Spleen (tissue), 11 donors: ENCODE results near the gene LMF2. TPM values are rescaled to one million over a fixed set of nuclear protein-coding genes. Genes with fewer than 3 reads are reported as not detected.

Experiments
- DNase-seq: peaks from one replicate; pipeline ENCODE4 v3.0.0-alpha.2; 2020
- H3K27ac ChIP-seq, 8 donors: fragments of 200-600 bp; sonication (generic) in 7 of 8; 1 replicate in 4 of 8; 2 replicates in 4 of 8; pipeline versions ENCODE4 v1.5.0 to v1.8.0; 2016 to 2021; ENCODE audit warnings: inconsistent platforms in 4 of 8, mild to moderate bottlenecking in 4 of 8, moderate library complexity in 1 of 8
- H3K27me3 ChIP-seq, 7 donors: fragments of 200-600 bp; sonication (generic) in 6 of 7; replicated peaks in 1 of 7; 1 replicate in 4 of 7; 2 replicates in 3 of 7; pipeline versions ENCODE4 v1.5.0 to v1.8.0; 2016 to 2021; ENCODE audit warnings: inconsistent platforms in 3 of 7, mild to moderate bottlenecking in 1 of 7
- H3K36me3 ChIP-seq, 6 donors: fragments of 200-600 bp; sonication (generic) in 5 of 6; 1 replicate in 4 of 6; 2 replicates in 2 of 6; pipeline versions ENCODE4 v1.5.0 to v1.8.0; 2016 to 2021; ENCODE audit warnings: inconsistent platforms in 2 of 6
- H3K4me1 ChIP-seq, 6 donors: fragments of 200-600 bp; sonication (generic) in 5 of 6; 1 replicate in 3 of 6; 2 replicates in 3 of 6; pipeline versions ENCODE4 v1.5.0 to v1.8.0; 2016 to 2021; ENCODE audit warnings: inconsistent platforms in 3 of 6
- H3K4me3 ChIP-seq, 8 donors: fragments of 200-600 bp; sonication (generic) in 7 of 8; 1 replicate in 4 of 8; 2 replicates in 4 of 8; pipeline versions ENCODE4 v1.5.0 to v1.8.0; 2016 to 2021; ENCODE audit warnings: inconsistent platforms in 4 of 8, mild to moderate bottlenecking in 4 of 8, moderate library complexity in 2 of 8
- H3K9me3 ChIP-seq, 8 donors: fragments of 200-600 bp; sonication (generic) in 7 of 8; 1 replicate in 4 of 8; 2 replicates in 4 of 8; pipeline versions ENCODE4 v1.5.0 to v1.8.0; 2016 to 2021; ENCODE audit warnings: inconsistent platforms in 4 of 8
- CTCF ChIP-seq, 11 experiments: fragments of 200-600 bp in 7 of 11; fragments of 450-650 bp in 4 of 11; sonication (generic) in 4 of 11; IDR thresholded peaks in 8 of 11; conservative IDR thresholded peaks in 3 of 11; 1 replicate in 7 of 11; 2 replicates in 4 of 11; pipeline versions ENCODE4 v1.4.0 to v1.8.0; 2016 to 2021; ENCODE audit warnings: antibody characterized with exemption in 11 of 11, inconsistent platforms in 4 of 11, mild to moderate bottlenecking in 1 of 11
- POLR2A ChIP-seq, 3 donors: fragments of 450-650 bp; IDR thresholded peaks; one replicate each; pipeline ENCODE4 v1.5.1; 2017; ENCODE audit warnings: antibody characterized with exemption in 3 of 3, mild to moderate bottlenecking in 1 of 3
- POLR2AphosphoS5 ChIP-seq, 3 donors: sonication (generic); formaldehyde crosslinking; IDR thresholded peaks; one replicate each; pipeline ENCODE4 v1.5.1; 2017; ENCODE audit warnings: antibody characterized with exemption in 3 of 3
- WGBS, 5 donors: extraction: QIAGEN DNeasy Blood & Tissue Kit in 3 of 5; methylation state at CpG; one replicate each; pipeline versions ENCODE4 v1.1.5 to v1.1.7; 2013 to 2018; 5-methylcytosine and 5-hydroxymethylcytosine counted together
- intact Hi-C: fragments of 100-400 bp; cut with DNase I; formaldehyde crosslinking; loops from one replicate; pipeline ENCODE4 v1.15.0; 2023; ENCODE audit warnings: low total_unique reads
- polyA plus RNA-seq, 3 donors: library from polyadenylated mRNA; stranded (reverse); fragments of 200-250 nt; gene quantifications; one replicate each; pipeline ENCODE4 v1.2.1, GENCODE V29; 2013
- total RNA-seq, 7 donors: library from RNA; depleted of rRNA in 3 of 7; stranded (reverse); fragments of >200 nt in 3 of 7; fragmentation: NEBNext Ultra II Directional in 4 of 7; extraction: Animal tissue kit (Norgen Biotek cat#: 25700) in 4 of 7; gene quantifications; one replicate each; pipeline versions ENCODE4 v1.1.0 to v1.2.1, GENCODE V29; 2016 to 2021
- donor health status: healthy with polysubstance abuse.
- donor health status: DM: no; HTN: no; CAD: no; lungs with moderate emphysema.
- donor health status: DM: no; HTN: no; CAD: no.
- donor health status: Bipolar disorder and iron deficiency.
- donor health status: healthy.
- donor health status: DM: no; HTN: no; CAD: no.
- donor health status: DM: yes; HTN: yes; CAD: no.

The LMF2 gene
- total and polyA plus RNA-seq, 10 donors, result 36.6 to 81.1 (median 70.0) TPM

- no peak for TF ChIP-seq POLR2A (IDR thresholded peaks at IDR 0.05)
- no peak for TF ChIP-seq CTCF (IDR thresholded peaks at IDR 0.05 in 8 of 11, conservative IDR thresholded peaks at IDR 0.05 in 3 of 11)
- intact Hi-C loops, result no loop called here
- H3K4me3 ChIP-seq, result no peak overlapping the region
- WGBS, 5 donors, result 76 to 97% (median 93%) methylated on average over 7 to 8 of the region's 8 CpGs
- DNase-seq, result no peak
- no peaks in the 10 kb centered on the region for H3K9me3 ChIP-seq
- H3K27ac ChIP-seq, result no peak overlapping the region
- H3K27me3 ChIP-seq, result no peaks in the 10 kb centered on the region
- peaks cover 0 to 81% (median 44%) of the 10 kb centered on the region in 6 donors for H3K36me3 ChIP-seq
- H3K4me1 ChIP-seq, result peaks cover 0 to 15% (median 0%) of the 10 kb centered on the region in 6 donors
These were observed 8.6 kb upstream of the LMF2 start for GRCh38 chr22:50516068-50516467.

- Histone ChIP-seq H3K4me3 (no peak overlapping the region), H3K36me3 (peaks cover 0 to 63% (median 19%) of the 10 kb centered on the region in 6 donors), H3K4me1 (peaks cover 9 to 37% (median 16%) of the 10 kb centered on the region in 6 donors), H3K27ac (no peak overlapping the region), H3K9me3 (no peaks in the 10 kb centered on the region), H3K27me3 (no peaks in the 10 kb centered on the region)
- 91 to 97% (median 94%) methylated on average over 9 to 15 of the region's 15 CpGs for WGBS, 5 donors
- TF ChIP-seq POLR2A (IDR thresholded peaks at IDR 0.05) (no peak), POLR2AphosphoS5 (IDR thresholded peaks at IDR 0.05) (no peak), CTCF (IDR thresholded peaks at IDR 0.05 in 8 of 11, conservative IDR thresholded peaks at IDR 0.05 in 3 of 11) (no peak)
- DNase-seq, result no peak
- intact Hi-C loops, result no loop called here
These were observed 5.7 kb upstream of the LMF2 start for GRCh38 chr22:50513175-50513574.

GRCh38 chr22:50508897-50509296, 1.4 kb upstream of the LMF2 start:
- Histone ChIP-seq H3K9me3 (no peaks in the 10 kb centered on the region), H3K27me3 (no peaks in the 10 kb centered on the region), H3K27ac (peak overlapping the region; percentile 82 to 97 (median 93)), H3K4me3 (peak overlapping the region; percentile 59 to 96 (median 74)), H3K36me3 (peaks cover 0 to 52% (median 20%) of the 10 kb centered on the region in 6 donors), H3K4me1 (peaks cover 18 to 60% (median 33%) of the 10 kb centered on the region in 6 donors)
- TF ChIP-seq POLR2A (IDR thresholded peaks at IDR 0.05), result no peak
- no peak for TF ChIP-seq CTCF (IDR thresholded peaks at IDR 0.05 in 8 of 11, conservative IDR thresholded peaks at IDR 0.05 in 3 of 11)
- no peak for TF ChIP-seq POLR2AphosphoS5 (IDR thresholded peaks at IDR 0.05)
- no peak for DNase-seq
- 16 to 32% (median 24%) methylated on average over 3 of the region's 3 CpGs for WGBS, 5 donors
- intact Hi-C loops, result no loop called here

GRCh38 chr22:50507991-50508884, 736 bp upstream of the LMF2 start, which contains the start of gene NCAPH2:
NCAPH2 (plus strand) TSS chr22:50508224; CDS start chr22:50508338, 114 bp downstream.
- Histone ChIP-seq H3K4me3 (peak within 1 kb of the TSS; percentile 63 to 96 (median 84)), H3K9me3 (no peaks in the 10 kb centered on the region), H3K27ac (peak within 1 kb of the TSS; percentile 82 to 97 (median 93)), H3K4me1 (peaks cover 18 to 60% (median 33%) of the 10 kb centered on the region in 6 donors), H3K27me3 (no peaks in the 10 kb centered on the region), H3K36me3 (peaks cover 0 to 56% (median 26%) of the 10 kb centered on the region in 6 donors)
- intact Hi-C loops, result no loop called here
- DNase-seq, result peak; percentile 99
- 0 to 2% (median 1%) methylated on average over 21 to 76 of the region's 76 CpGs for WGBS, 5 donors
- TF ChIP-seq POLR2A (IDR thresholded peaks at IDR 0.05) (peak; percentile 24 to 64 (median 56)), POLR2AphosphoS5 (IDR thresholded peaks at IDR 0.05) (peak; percentile 95 to 98 (median 96)), CTCF (IDR thresholded peaks at IDR 0.05 in 8 of 11, conservative IDR thresholded peaks at IDR 0.05 in 3 of 11) (peak in 3 of 11 experiments; percentile 3 to 22 (median 8))
